Measurements from ENCODE around the gene LPCAT1. TPM values are rescaled to one million over a fixed set of nuclear protein-coding genes. Genes with fewer than 3 reads are reported as not detected.
"Not testable (repeated sequence)": the region's sequence is repeated elsewhere in the genome, so short reads cannot be mapped to it uniquely, and the experiment has no call there.

Gene LPCAT1
- total RNA-seq, 8 experiments from 2014 or later: 16.8 to 39.2 (median 29.8) TPM

GRCh38 chr5:1432296-1432695 lies 91.5 kb downstream of the LPCAT1 start:
- in situ Hi-C loops (cut with MboI; ENCODE audit: low pct_unique_long_range_greater_than_20kb in 2 of 9, low sequenced_read_pairs in 9 of 9, unreplicated experiment in 9 of 9): no loop called here
- H3K4me3 ChIP-seq: no peak overlapping the region
- 60 to 91% (median 83%) methylated on average over 2 to 11 of the region's 15 CpGs; no CpG with 5 or more reads in 4 of the 10 experiments for WGBS, 10 experiments
- H3K27ac ChIP-seq: no peak overlapping the region
- ATAC-seq (replicated peaks in 6 of 8): no peak
- H3K4me1 ChIP-seq (replicated peaks in 1 of 2): peaks cover under 1 to 1% of the 10 kb centered on the region in 2 donors

GRCh38 chr5:1431896-1432295 lies 91.9 kb downstream of the LPCAT1 start:
- Histone ChIP-seq H3K27ac (no peak overlapping the region), H3K4me3 (no peak overlapping the region), H3K4me1 (replicated peaks in 1 of 2) (no peaks in the 10 kb centered on the region)
- WGBS, 10 experiments: 20 to 100% (median 75%) methylated on average over 1 to 5 of the region's 8 CpGs; no CpG with 5 or more reads in 5 of the 10 experiments
- in situ Hi-C loops (cut with MboI; ENCODE audit: low pct_unique_long_range_greater_than_20kb in 2 of 9, low sequenced_read_pairs in 9 of 9, unreplicated experiment in 9 of 9): no loop called here
- ATAC-seq (replicated peaks in 6 of 8): no peak

GRCh38 chr5:1431021-1431811 lies 92.5 kb downstream of the LPCAT1 start:
- Histone ChIP-seq H3K27ac (no peak overlapping the region), H3K4me1 (replicated peaks in 1 of 2) (no peaks in the 10 kb centered on the region), H3K4me3 (no peak overlapping the region)
- ATAC-seq (replicated peaks in 6 of 8): no peak
- 70 to 92% (median 85%) methylated on average over 2 to 13 of the region's 33 CpGs; no CpG with 5 or more reads in 6 of the 10 experiments for WGBS, 10 experiments
- in situ Hi-C loops (cut with MboI; ENCODE audit: low pct_unique_long_range_greater_than_20kb in 2 of 9, low sequenced_read_pairs in 9 of 9, unreplicated experiment in 9 of 9): no loop called here

GRCh38 chr5:1430121-1430795 lies 93.5 kb downstream of the LPCAT1 start:
- no peak overlapping the region for H3K27ac ChIP-seq
- no peaks in the 10 kb centered on the region for H3K4me1 ChIP-seq (replicated peaks in 1 of 2)
- WGBS, 10 experiments: 68 to 100% (median 82%) methylated on average over 1 to 11 of the region's 26 CpGs; no CpG with 5 or more reads in 2 of the 10 experiments
- no peak overlapping the region for H3K4me3 ChIP-seq
- in situ Hi-C loops (cut with MboI; ENCODE audit: low pct_unique_long_range_greater_than_20kb in 2 of 9, low sequenced_read_pairs in 9 of 9, unreplicated experiment in 9 of 9): no loop called here
- ATAC-seq (replicated peaks in 6 of 8): no peak

GRCh38 chr5:1429496-1429895 lies 94.3 kb downstream of the LPCAT1 start:
- no peak overlapping the region for H3K27ac ChIP-seq
- H3K4me1 ChIP-seq (replicated peaks in 1 of 2): no peaks in the 10 kb centered on the region
- no peak for ATAC-seq (replicated peaks in 6 of 8)
- H3K4me3 ChIP-seq: no peak overlapping the region
- WGBS, 10 experiments: 50 to 100% (median 94%) methylated on average over 1 to 3 of the region's 5 CpGs; no CpG with 5 or more reads in 4 of the 10 experiments
- in situ Hi-C loops (cut with MboI; ENCODE audit: low pct_unique_long_range_greater_than_20kb in 2 of 9, low sequenced_read_pairs in 9 of 9, unreplicated experiment in 9 of 9): no loop called here

- H3K4me3 ChIP-seq: no peak overlapping the region
- ATAC-seq (replicated peaks in 6 of 8): no peak
- no peak overlapping the region for H3K27ac ChIP-seq
- H3K4me1 ChIP-seq (replicated peaks in 1 of 2): no peaks in the 10 kb centered on the region
- in situ Hi-C loops (cut with MboI; ENCODE audit: low pct_unique_long_range_greater_than_20kb in 2 of 9, low sequenced_read_pairs in 9 of 9, unreplicated experiment in 9 of 9): no loop called here
- WGBS, 10 experiments: 53 to 100% (median 80%) methylated on average over 1 to 7 of the region's 7 CpGs; no CpG with 5 or more reads in 5 of the 10 experiments
Measured at GRCh38 chr5:1429066-1429465, 94.7 kb downstream of the LPCAT1 start.

- in situ Hi-C loops (cut with MboI; ENCODE audit: low pct_unique_long_range_greater_than_20kb in 2 of 9, low sequenced_read_pairs in 9 of 9, unreplicated experiment in 9 of 9): no loop called here
- ATAC-seq (replicated peaks in 6 of 8): no peak
- 0 to 60% (median 33%) methylated on average over 1 of the region's 1 CpG; no CpG with 5 or more reads in 3 of the 10 experiments for WGBS, 10 experiments
Measured at GRCh38 chr5:1428107-1428506, 95.7 kb downstream of the LPCAT1 start.

GRCh38 chr5:1424716-1425115 lies 99.0 kb downstream of the LPCAT1 start:
- H3K4me3 ChIP-seq: no peak overlapping the region
- no peaks in the 10 kb centered on the region for H3K4me1 ChIP-seq (replicated peaks in 1 of 2)
- in situ Hi-C loops (cut with MboI; ENCODE audit: low pct_unique_long_range_greater_than_20kb in 2 of 9, low sequenced_read_pairs in 9 of 9, unreplicated experiment in 9 of 9): no loop called here
- no peak for ATAC-seq (replicated peaks in 6 of 8)
- H3K27ac ChIP-seq: no peak overlapping the region
- 40 to 93% (median 60%) methylated on average over 1 to 6 of the region's 9 CpGs; no CpG with 5 or more reads in 3 of the 10 experiments for WGBS, 10 experiments

More at GRCh38 chr5:1428107-1428506, 95.7 kb downstream of the LPCAT1 start:
- Histone ChIP-seq H3K4me3 (no peak overlapping the region), H3K4me1 (replicated peaks in 1 of 2) (no peaks in the 10 kb centered on the region), H3K27ac (no peak overlapping the region)

GRCh38 chr5:1423901-1424603 lies 99.7 kb downstream of the LPCAT1 start:
- in situ Hi-C loops (cut with MboI; ENCODE audit: low pct_unique_long_range_greater_than_20kb in 2 of 9, low sequenced_read_pairs in 9 of 9, unreplicated experiment in 9 of 9): no loop called here
- no peak overlapping the region for H3K4me3 ChIP-seq
- no peaks in the 10 kb centered on the region for H3K4me1 ChIP-seq (replicated peaks in 1 of 2)
- no peak overlapping the region for H3K27ac ChIP-seq
- ATAC-seq (replicated peaks in 6 of 8): no peak
- 11 to 66% (median 50%) methylated on average over 1 to 7 of the region's 19 CpGs; no CpG with 5 or more reads in 6 of the 10 experiments for WGBS, 10 experiments

GRCh38 chr5:1422522-1422921 lies 101.2 kb downstream of the LPCAT1 start:
- ATAC-seq (replicated peaks in 6 of 8); H3K4me1 ChIP-seq (replicated peaks in 1 of 2); H3K4me3 ChIP-seq; H3K27ac ChIP-seq; in situ Hi-C loops (cut with MboI; ENCODE audit: low pct_unique_long_range_greater_than_20kb in 2 of 9, low sequenced_read_pairs in 9 of 9, unreplicated experiment in 9 of 9): not testable (repeated sequence)
- no CpG with 5 or more reads among the region's 13 CpGs for WGBS, 10 experiments

GRCh38 chr5:1421521-1422341 lies 102.0 kb downstream of the LPCAT1 start:
- WGBS, 10 experiments: 24 to 100% methylated on average over 1 to 3 of the region's 29 CpGs; no CpG with 5 or more reads in 8 of the 10 experiments
- in situ Hi-C loops (cut with MboI; ENCODE audit: low pct_unique_long_range_greater_than_20kb in 2 of 9, low sequenced_read_pairs in 9 of 9, unreplicated experiment in 9 of 9): no loop called here
- no peak overlapping the region for H3K4me3 ChIP-seq
- no peak overlapping the region for H3K27ac ChIP-seq
- ATAC-seq (replicated peaks in 6 of 8): no peak
- H3K4me1 ChIP-seq (replicated peaks in 1 of 2): no peaks in the 10 kb centered on the region

All from motor neuron (in vitro differentiated cells).